ENCODE data around the gene PRTN3.

DNA sequence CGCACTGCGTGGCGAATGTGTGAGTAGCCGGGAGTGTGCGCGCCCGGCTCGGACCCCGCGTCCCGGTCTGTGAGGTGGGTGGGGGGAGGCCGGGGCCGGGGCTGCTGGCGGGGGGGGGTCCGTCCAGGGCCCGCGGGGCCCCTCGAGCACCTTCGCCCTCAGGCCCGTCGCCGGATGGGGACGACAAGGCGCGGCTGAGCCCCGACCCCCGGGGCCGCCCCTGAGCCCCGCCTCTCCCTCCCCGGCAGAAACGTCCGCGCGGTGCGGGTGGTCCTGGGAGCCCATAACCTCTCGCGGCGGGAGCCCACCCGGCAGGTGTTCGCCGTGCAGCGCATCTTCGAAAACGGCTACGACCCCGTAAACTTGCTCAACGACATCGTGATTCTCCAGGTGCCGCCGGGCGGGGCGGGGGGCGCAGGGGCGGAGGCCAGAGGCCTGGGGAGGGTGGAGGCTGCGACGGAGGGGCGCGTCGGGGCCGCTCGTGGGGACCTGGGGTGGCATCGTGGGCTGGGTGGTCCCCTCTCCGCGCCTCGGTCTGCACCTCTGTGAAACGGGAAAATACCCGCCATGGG, 12.3 kb downstream of the PRTN3 start:
- TF ChIP-seq, protein P1, sequence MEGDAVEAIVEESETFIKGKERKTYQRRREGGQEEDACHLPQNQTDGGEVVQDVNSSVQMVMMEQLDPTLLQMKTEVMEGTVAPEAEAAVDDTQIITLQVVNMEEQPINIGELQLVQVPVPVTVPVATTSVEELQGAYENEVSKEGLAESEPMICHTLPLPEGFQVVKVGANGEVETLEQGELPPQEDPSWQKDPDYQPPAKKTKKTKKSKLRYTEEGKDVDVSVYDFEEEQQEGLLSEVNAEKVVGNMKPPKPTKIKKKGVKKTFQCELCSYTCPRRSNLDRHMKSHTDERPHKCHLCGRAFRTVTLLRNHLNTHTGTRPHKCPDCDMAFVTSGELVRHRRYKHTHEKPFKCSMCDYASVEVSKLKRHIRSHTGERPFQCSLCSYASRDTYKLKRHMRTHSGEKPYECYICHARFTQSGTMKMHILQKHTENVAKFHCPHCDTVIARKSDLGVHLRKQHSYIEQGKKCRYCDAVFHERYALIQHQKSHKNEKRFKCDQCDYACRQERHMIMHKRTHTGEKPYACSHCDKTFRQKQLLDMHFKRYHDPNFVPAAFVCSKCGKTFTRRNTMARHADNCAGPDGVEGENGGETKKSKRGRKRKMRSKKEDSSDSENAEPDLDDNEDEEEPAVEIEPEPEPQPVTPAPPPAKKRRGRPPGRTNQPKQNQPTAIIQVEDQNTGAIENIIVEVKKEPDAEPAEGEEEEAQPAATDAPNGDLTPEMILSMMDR (IDR thresholded peaks at IDR 0.05) = no peak
- no peak for TF ChIP-seq POLR2AphosphoS5 (IDR thresholded peaks at IDR 0.05)
- no peak for TF ChIP-seq POLR2A (IDR thresholded peaks at IDR 0.05)
- TF ChIP-seq EP300 (IDR thresholded peaks at IDR 0.05) = no peak

All from suprapubic skin (tissue), 4 donors.